Lung (tissue), 12 donors: ENCODE results near the gene CLN5. TPM values are rescaled to one million over a fixed set of nuclear protein-coding genes. Genes with fewer than 3 reads are reported as not detected.

Experiments
- ATAC-seq: fragments of 200-7000 bp; cut with Tn5 transposase; one replicate; pipeline ENCODE4 v1.9.1; 2020; ENCODE audit warnings: moderate number of reproducible peaks; ENCODE audit not compliant: insufficient read depth, low FRiP score
- DNase-seq, 3 donors: peaks; one replicate each; pipeline ENCODE4 v3.0.0-alpha.2; 2013 to 2017
- H3K27ac ChIP-seq, 2 donors: one replicate each; pipeline ENCODE4 v1.5.1; 2013; ENCODE audit warnings: mild to moderate bottlenecking in 2 of 2, moderate library complexity in 2 of 2, control low read depth in 1 of 2, inconsistent platforms in 1 of 2, low read depth in 1 of 2, low read length in 1 of 2
- H3K27me3 ChIP-seq, 3 donors: one replicate each; pipeline ENCODE4 v1.5.1; 2013; ENCODE audit warnings: low read length in 2 of 3; ENCODE audit not compliant: control insufficient read depth in 3 of 3, insufficient read depth in 3 of 3
- H3K36me3 ChIP-seq, 4 donors: one replicate each; pipeline ENCODE4 v1.5.1; 2013; ENCODE audit warnings: low read length in 4 of 4, mild to moderate bottlenecking in 1 of 4, moderate library complexity in 1 of 4; ENCODE audit not compliant: control insufficient read depth in 4 of 4, insufficient read depth in 4 of 4
- H3K4me1 ChIP-seq, 5 donors: one replicate each; pipeline ENCODE4 v1.5.1; 2013; ENCODE audit warnings: low read length in 5 of 5, mild to moderate bottlenecking in 2 of 5, moderate library complexity in 1 of 5; ENCODE audit not compliant: control insufficient read depth in 5 of 5, insufficient read depth in 5 of 5
- H3K4me3 ChIP-seq: one replicate; pipeline ENCODE4 v1.5.1; 2013; ENCODE audit warnings: mild to moderate bottlenecking, control low read depth, moderate library complexity
- H3K9ac ChIP-seq, 2 donors: one replicate each; pipeline ENCODE4 v1.5.1; 2013; ENCODE audit warnings: low read length in 2 of 2, control low read depth in 1 of 2; ENCODE audit not compliant: insufficient read depth in 1 of 2
- H3K9me3 ChIP-seq, 4 donors: one replicate each; pipeline ENCODE4 v1.5.1; 2013; ENCODE audit warnings: low read length in 3 of 4, mild to moderate bottlenecking in 1 of 4, moderate library complexity in 1 of 4; ENCODE audit not compliant: control insufficient read depth in 4 of 4, insufficient read depth in 3 of 4
- WGBS, 2 donors: extraction: QIAGEN DNeasy Blood & Tissue Kit; methylation state at CpG; one replicate each; pipeline ENCODE4 v1.1.7; 2013; 5-methylcytosine and 5-hydroxymethylcytosine counted together
- polyA plus RNA-seq, 2 donors: library from polyadenylated mRNA; stranded (reverse); fragments of 200-250 nt; gene quantifications; one replicate each; pipeline ENCODE4 v1.2.1, GENCODE V29; 2013
- total RNA-seq, 2 donors: library from RNA; depleted of rRNA in 1 of 2; stranded (reverse); fragments of >200 nt in 1 of 2; gene quantifications; one replicate each; pipeline ENCODE4 v1.2.1, GENCODE V29; 2014 to 2021
- TF ChIP-seq, protein P1 (sequence below): IDR thresholded peaks from 2 replicates; pipeline ENCODE4 v1.5.1; 2012; ENCODE audit warnings: mild to moderate bottlenecking; ENCODE audit errors: control extremely low read depth, extremely low read depth
- donor health status: control.
- donor health status: control.
- donor health status: Bipolar disorder and iron deficiency.
- donor health status: healthy.
- donor health status: DM: yes; HTN: yes; CAD: no.

CLN5 gene
- total and polyA plus RNA-seq, 4 donors, result 18.0 to 41.7 (median 26.7) TPM

DNA sequence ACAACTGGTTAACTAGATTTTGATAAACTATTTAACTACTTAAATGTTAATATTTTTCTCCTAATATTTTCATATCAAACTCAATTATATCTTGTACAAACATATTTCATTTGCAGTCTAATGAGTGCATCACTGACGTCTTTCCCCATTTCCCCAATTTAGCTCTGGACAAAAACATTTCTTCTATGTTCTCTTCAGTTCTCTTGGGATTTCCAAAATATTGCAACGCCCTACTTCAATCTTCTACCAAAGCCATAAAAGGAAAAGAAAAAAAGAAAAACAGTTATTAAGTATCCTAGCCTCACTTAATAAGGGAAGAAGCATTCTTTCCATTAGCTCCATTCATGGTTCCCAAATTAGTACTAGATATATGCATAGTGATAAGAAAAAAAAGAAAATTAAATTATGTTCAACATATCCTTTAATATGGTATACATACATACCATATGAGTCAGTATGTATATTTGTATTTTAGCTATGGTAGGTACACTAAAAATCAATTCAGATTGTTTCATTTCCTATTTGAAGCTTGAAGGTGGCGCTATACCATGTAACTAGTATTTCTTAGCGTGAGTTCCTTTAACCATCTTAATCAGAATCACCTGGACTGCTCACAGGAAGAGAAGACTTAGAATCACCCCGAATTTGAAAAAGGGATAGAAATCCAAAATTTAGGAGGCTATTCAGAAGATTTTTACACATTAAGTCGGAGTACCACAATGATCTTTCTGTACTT is 25.2 kb downstream of the CLN5 start:
- 91% methylated on average over 6 of the region's 6 CpGs for WGBS, 2 donors
- peaks cover 11 to 49% (median 35%) of the 10 kb centered on the region in 4 donors for H3K36me3 ChIP-seq
- no peak for ATAC-seq

DNA sequence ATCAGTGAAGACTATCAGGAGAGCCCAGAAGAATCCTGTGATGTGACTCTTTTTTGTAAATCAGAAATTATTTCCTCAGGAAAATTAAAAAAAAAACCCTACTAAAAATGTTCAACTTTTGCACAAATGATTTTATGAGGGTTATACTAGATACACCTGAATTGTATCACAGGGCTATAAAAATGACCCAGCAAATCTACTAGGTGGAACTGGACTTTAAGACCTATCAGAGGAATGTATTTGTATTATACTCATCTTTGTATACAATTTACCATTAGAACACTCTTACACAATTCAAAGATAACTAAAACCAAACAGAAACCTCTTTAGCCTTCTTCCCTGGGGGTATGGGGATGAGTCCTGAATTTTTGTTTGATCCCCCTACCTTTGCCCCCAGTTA is 27.9 kb downstream of the CLN5 start:
- DNase-seq, result no peak
- Histone ChIP-seq H3K4me1 (peaks cover 3 to 40% (median 7%) of the 10 kb centered on the region in 5 donors), H3K36me3 (peaks cover 2 to 30% (median 17%) of the 10 kb centered on the region in 4 donors), H3K27me3 (no peaks in the 10 kb centered on the region), H3K27ac (no peak overlapping the region), H3K9ac (no peak overlapping the region), H3K4me3 (no peak overlapping the region), H3K9me3 (no peaks in the 10 kb centered on the region)
- TF ChIP-seq, protein P1, sequence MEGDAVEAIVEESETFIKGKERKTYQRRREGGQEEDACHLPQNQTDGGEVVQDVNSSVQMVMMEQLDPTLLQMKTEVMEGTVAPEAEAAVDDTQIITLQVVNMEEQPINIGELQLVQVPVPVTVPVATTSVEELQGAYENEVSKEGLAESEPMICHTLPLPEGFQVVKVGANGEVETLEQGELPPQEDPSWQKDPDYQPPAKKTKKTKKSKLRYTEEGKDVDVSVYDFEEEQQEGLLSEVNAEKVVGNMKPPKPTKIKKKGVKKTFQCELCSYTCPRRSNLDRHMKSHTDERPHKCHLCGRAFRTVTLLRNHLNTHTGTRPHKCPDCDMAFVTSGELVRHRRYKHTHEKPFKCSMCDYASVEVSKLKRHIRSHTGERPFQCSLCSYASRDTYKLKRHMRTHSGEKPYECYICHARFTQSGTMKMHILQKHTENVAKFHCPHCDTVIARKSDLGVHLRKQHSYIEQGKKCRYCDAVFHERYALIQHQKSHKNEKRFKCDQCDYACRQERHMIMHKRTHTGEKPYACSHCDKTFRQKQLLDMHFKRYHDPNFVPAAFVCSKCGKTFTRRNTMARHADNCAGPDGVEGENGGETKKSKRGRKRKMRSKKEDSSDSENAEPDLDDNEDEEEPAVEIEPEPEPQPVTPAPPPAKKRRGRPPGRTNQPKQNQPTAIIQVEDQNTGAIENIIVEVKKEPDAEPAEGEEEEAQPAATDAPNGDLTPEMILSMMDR, result no peak
- ATAC-seq, result no peak

More for the DNA sequence above, 25.2 kb downstream of the CLN5 start:
- Histone ChIP-seq H3K27me3 (no peaks in the 10 kb centered on the region), H3K4me1 (peaks cover 3 to 34% (median 4%) of the 10 kb centered on the region in 5 donors), H3K9me3 (no peaks in the 10 kb centered on the region), H3K9ac (no peak overlapping the region), H3K4me3 (no peak overlapping the region), H3K27ac (no peak overlapping the region)
- DNase-seq, result no peak
- TF ChIP-seq, protein P1, result no peak

DNA sequence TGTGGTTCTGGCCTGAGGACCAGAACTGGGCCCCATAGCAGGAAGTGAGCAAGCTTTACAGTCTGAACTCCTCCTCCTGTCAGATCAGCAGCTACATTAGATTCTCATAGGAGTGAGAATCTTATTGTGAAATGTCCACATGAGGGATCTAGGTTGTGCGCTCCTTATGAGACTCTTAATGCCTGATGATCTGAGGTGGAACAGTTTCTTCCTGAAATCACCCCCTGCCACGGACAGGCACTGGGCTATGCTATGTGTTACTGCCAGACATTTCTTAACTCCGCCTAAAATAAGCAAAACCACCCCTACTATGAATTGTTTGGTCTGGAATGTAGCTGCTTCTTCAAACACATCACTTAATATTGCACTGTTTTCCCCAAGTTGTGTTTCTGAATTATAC is 30.5 kb downstream of the CLN5 start:
- Histone ChIP-seq H3K9me3 (no peaks in the 10 kb centered on the region), H3K4me3 (no peak overlapping the region), H3K36me3 (peaks cover 0 to 12% (median 4%) of the 10 kb centered on the region in 4 donors), H3K27me3 (no peaks in the 10 kb centered on the region), H3K9ac (no peak overlapping the region), H3K4me1 (peaks cover 3 to 41% (median 12%) of the 10 kb centered on the region in 5 donors), H3K27ac (no peak overlapping the region)
- TF ChIP-seq, protein P1, result no peak
- no peak for ATAC-seq
- DNase-seq, result no peak
- 42 to 43% methylated on average over 3 of the region's 3 CpGs for WGBS, 2 donors
